ENCODE results near the gene METTL22.

DNA sequence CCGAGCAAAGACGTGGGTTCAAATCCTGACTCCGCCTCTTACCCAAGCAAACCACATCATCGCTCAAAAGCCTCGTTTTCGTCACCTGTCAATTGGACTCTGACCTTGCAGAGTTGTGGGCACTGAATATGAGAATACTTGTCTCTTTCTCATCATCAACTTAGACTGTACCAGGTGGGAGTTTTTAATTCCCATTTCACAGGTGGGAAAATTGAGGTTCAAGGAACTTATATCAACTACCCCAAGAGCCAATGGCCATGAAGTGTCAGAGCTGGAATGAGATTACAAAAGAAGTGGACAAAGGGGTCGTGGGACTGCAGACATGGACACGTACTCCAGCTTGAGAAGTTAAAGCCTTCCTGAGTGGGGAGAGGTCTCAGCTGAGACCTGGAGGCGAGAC, 41.9 kb upstream of the METTL22 start:
- TF ChIP-seq, protein P1, sequence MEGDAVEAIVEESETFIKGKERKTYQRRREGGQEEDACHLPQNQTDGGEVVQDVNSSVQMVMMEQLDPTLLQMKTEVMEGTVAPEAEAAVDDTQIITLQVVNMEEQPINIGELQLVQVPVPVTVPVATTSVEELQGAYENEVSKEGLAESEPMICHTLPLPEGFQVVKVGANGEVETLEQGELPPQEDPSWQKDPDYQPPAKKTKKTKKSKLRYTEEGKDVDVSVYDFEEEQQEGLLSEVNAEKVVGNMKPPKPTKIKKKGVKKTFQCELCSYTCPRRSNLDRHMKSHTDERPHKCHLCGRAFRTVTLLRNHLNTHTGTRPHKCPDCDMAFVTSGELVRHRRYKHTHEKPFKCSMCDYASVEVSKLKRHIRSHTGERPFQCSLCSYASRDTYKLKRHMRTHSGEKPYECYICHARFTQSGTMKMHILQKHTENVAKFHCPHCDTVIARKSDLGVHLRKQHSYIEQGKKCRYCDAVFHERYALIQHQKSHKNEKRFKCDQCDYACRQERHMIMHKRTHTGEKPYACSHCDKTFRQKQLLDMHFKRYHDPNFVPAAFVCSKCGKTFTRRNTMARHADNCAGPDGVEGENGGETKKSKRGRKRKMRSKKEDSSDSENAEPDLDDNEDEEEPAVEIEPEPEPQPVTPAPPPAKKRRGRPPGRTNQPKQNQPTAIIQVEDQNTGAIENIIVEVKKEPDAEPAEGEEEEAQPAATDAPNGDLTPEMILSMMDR (IDR thresholded peaks at IDR 0.05) = no peak
- TF ChIP-seq POLR2AphosphoS5 (IDR thresholded peaks at IDR 0.05) = no peak
- TF ChIP-seq POLR2A (IDR thresholded peaks at IDR 0.05) = no peak
